Heart right ventricle (tissue), 16 donors: Measurements from ENCODE around the gene ZNF827. TPM values are rescaled to one million over a fixed set of nuclear protein-coding genes. Genes with fewer than 3 reads are reported as not detected.

Experiments used
- ATAC-seq, 8 donors: fragments of 200-7000 bp; cut with Tn5 transposase; one replicate each; pipeline ENCODE4 v1.9.1; 2020; ENCODE audit warnings: mild to moderate bottlenecking in 8 of 8, moderate library complexity in 8 of 8, moderate number of reproducible peaks in 1 of 8
- DNase-seq, 2 donors: peaks; one replicate each; pipeline ENCODE4 v3.0.0-alpha.2; 2020
- H3K27ac ChIP-seq, 10 donors: fragments of 200-600 bp; sonication (generic) in 2 of 10; one replicate each; pipeline versions ENCODE4 v1.5.0 to v1.8.0; 2020 to 2022; ENCODE audit warnings: mild to moderate bottlenecking in 3 of 10
- H3K27me3 ChIP-seq, 7 donors: fragments of 200-600 bp; one replicate each; pipeline ENCODE4 v1.8.0; 2021 to 2022; ENCODE audit warnings: mild to moderate bottlenecking in 2 of 7
- H3K36me3 ChIP-seq, 9 donors: fragments of 200-600 bp; sonication (generic) in 1 of 9; one replicate each; pipeline versions ENCODE4 v1.5.0 to v1.8.0; 2020 to 2022; ENCODE audit warnings: mild to moderate bottlenecking in 2 of 9
- H3K4me1 ChIP-seq, 9 donors: fragments of 200-600 bp; sonication (generic) in 1 of 9; one replicate each; pipeline versions ENCODE4 v1.5.0 to v1.8.0; 2020 to 2022; ENCODE audit warnings: mild to moderate bottlenecking in 4 of 9
- H3K4me3 ChIP-seq, 10 donors: fragments of 200-600 bp; sonication (generic) in 2 of 10; one replicate each; pipeline versions ENCODE4 v1.5.0 to v1.8.0; 2020 to 2022; ENCODE audit warnings: mild to moderate bottlenecking in 7 of 10, moderate library complexity in 2 of 10
- H3K9me3 ChIP-seq, 11 donors: fragments of 200-600 bp in 10 of 11; sonication (generic) in 2 of 11; one replicate each; pipeline versions ENCODE4 v1.5.0 to v1.8.0; 2013 to 2022; ENCODE audit warnings: mild to moderate bottlenecking in 2 of 11, control low read depth in 1 of 11, moderate library complexity in 1 of 11
- WGBS, 2 donors: extraction: QIAGEN DNeasy Blood & Tissue Kit; methylation state at CpG; one replicate each; pipeline ENCODE4 v1.1.7; 2013; ENCODE audit warnings: inconsistent platforms in 1 of 2; 5-methylcytosine and 5-hydroxymethylcytosine counted together
- intact Hi-C, 10 donors: fragments of 100-400 bp; cut with DNase I; formaldehyde crosslinking; loops; one replicate each; pipeline versions ENCODE4 v1.11.1 to v1.14.2; 2022
- polyA plus RNA-seq, 2 donors: library from polyadenylated mRNA; stranded (reverse); fragments of 200-250 nt; gene quantifications; one replicate each; pipeline ENCODE4 v1.2.3, GENCODE V29; 2013
- total RNA-seq, 10 donors: library from RNA; stranded (reverse); fragmentation: NEBNext Ultra II Directional in 3 of 10; extraction: Animal tissue kit (Norgen Biotek cat#: 25700) in 3 of 10; gene quantifications; one replicate each; pipeline versions ENCODE4 v1.2.1 to v1.2.4, GENCODE V29; 2021 to 2023
- TF ChIP-seq, protein P1 (sequence below), 9 donors: fragments of 200-600 bp; sonication (generic) in 2 of 9; IDR thresholded peaks; one replicate each; pipeline versions ENCODE4 v1.5.0 to v1.8.0; 2021 to 2022; ENCODE audit warnings: antibody characterized with exemption in 9 of 9, mild to moderate bottlenecking in 5 of 9, moderate library complexity in 1 of 9
- donor health status: Arrhythmogenic right ventricular cardiomyopathy.
- donor health status: ischemic (EF 13 %, LVEDD 7.1; RV severe dilation, severe dysfunction).
- donor health status: healthy with polysubstance abuse.
- donor health status: DM: no; HTN: yes; CAD: no.
- donor health status: DM: no; HTN: no; CAD: no.
- donor health status: ischemic (EF 25% LVEDD 6.9; RV normal size, moderate dysfunction).
- donor health status: ischemic (EF 25% LVEDD 5.7; RV mildly dilated, moderate dysfunction).
- donor health status: healthy.
- donor health status: DM: yes; HTN: yes; CAD: no.
- donor health status: Ischemic cardiomyopathy.
- donor health status: ischemic (EF 35%, LVEDD 5.7; RV mildly dilated, moderate dysfunction).
- donor health status: nonischemic (EF 11% LVEDD 7.7; RV severe dilation, severe dysfunction).
- donor health status: DM: yes; HTN: yes; CAD: no.
- donor health status: PGD.
- donor health status: ischemic (EF 29% LVEDD 5.4; RV normal size, mild dysfunction).
- donor health status: nonischemic (EF 23%, LVEDD 6.1; RV moderate dilation, normal function).

ZNF827 gene
- total and polyA plus RNA-seq, 12 donors = 3.8 to 33.9 (median 19.3) TPM

GRCh38 chr4:145865274-145865941 lies 73.2 kb downstream of the ZNF827 start:
- Histone ChIP-seq H3K9me3 (no peaks in the 10 kb centered on the region), H3K4me3 (no peak overlapping the region), H3K27ac (no peak overlapping the region), H3K4me1 (peaks cover 0 to 48% (median 11%) of the 10 kb centered on the region in 9 donors), H3K27me3 (no peaks in the 10 kb centered on the region), H3K36me3 (peaks cover 0 to 5% (median 0%) of the 10 kb centered on the region in 9 donors)
- intact Hi-C loops = no loop called here
- no peak for DNase-seq
- 88 to 93% methylated on average over 5 of the region's 5 CpGs for WGBS, 2 donors
- no peak for ATAC-seq
- TF ChIP-seq, protein P1, sequence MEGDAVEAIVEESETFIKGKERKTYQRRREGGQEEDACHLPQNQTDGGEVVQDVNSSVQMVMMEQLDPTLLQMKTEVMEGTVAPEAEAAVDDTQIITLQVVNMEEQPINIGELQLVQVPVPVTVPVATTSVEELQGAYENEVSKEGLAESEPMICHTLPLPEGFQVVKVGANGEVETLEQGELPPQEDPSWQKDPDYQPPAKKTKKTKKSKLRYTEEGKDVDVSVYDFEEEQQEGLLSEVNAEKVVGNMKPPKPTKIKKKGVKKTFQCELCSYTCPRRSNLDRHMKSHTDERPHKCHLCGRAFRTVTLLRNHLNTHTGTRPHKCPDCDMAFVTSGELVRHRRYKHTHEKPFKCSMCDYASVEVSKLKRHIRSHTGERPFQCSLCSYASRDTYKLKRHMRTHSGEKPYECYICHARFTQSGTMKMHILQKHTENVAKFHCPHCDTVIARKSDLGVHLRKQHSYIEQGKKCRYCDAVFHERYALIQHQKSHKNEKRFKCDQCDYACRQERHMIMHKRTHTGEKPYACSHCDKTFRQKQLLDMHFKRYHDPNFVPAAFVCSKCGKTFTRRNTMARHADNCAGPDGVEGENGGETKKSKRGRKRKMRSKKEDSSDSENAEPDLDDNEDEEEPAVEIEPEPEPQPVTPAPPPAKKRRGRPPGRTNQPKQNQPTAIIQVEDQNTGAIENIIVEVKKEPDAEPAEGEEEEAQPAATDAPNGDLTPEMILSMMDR (IDR thresholded peaks at IDR 0.05) = no peak

- TF ChIP-seq, protein P1 (IDR thresholded peaks at IDR 0.05) = no peak
- intact Hi-C loops = no loop called here
- no peak overlapping the region for H3K27ac ChIP-seq
- no peaks in the 10 kb centered on the region for H3K36me3 ChIP-seq
- ATAC-seq = no peak
- H3K4me1 ChIP-seq = peaks cover 0 to 46% (median 9%) of the 10 kb centered on the region in 9 donors
- WGBS, 2 donors = 95 to 97% methylated on average over 2 of the region's 2 CpGs
- DNase-seq = no peak
- H3K27me3 ChIP-seq = no peaks in the 10 kb centered on the region
- no peak overlapping the region for H3K4me3 ChIP-seq
- no peaks in the 10 kb centered on the region for H3K9me3 ChIP-seq
Measured at GRCh38 chr4:145863191-145863590, 75.4 kb downstream of the ZNF827 start.

DNA sequence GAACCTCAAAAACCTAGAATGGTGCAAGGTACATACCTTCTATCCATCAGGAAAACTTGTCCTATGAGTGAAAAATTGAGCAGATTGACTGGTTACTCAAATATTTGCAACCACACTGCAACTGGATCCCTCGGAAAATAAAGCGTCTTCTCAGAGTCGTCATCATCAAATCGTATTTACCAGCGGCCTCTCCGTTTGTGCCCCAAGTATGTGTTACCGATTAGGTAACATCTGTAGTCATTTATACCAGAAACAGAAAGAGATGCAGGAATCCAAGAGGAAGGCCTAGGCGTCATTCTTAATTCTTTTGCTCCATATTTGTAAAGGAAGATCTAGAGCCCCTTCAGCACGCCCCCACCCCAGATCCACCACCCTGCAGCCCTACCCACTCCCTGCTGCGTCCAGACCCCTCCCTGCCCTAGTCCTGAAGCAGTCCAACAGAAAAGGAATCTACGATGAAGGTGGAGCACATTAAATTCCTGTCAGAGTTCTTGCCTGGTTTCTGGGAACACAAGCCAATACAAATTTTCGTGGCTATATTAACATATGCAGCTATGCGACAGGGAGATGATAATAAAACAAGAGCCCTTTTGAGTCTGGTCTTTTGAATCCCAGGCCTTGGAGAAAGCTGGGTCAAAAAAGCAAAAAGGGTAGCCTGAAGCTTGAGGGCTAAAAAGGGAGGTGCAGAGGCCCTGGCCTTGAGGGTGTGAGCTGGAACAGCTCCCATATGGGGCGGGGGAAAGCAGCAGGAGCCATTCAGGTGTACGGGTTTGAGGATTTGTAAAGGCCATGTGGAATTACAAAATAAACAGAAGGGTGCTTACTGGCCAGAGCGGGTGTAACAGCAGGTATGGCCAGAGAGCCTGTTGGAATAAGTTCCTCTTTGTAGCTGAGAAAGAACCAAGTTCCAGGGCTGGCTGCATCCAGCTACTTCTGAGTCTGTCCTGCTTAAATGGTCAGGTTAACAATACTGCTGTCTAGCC lies 77.0 kb downstream of the ZNF827 start:
- H3K36me3 ChIP-seq = no peaks in the 10 kb centered on the region
- 86 to 89% methylated on average over 16 of the region's 16 CpGs for WGBS, 2 donors
- H3K9me3 ChIP-seq = no peaks in the 10 kb centered on the region
- no peak overlapping the region for H3K27ac ChIP-seq
- H3K27me3 ChIP-seq = no peaks in the 10 kb centered on the region
- no peak for DNase-seq
- peaks cover 0 to 33% (median 8%) of the 10 kb centered on the region in 9 donors for H3K4me1 ChIP-seq
- no peak for ATAC-seq
- no peak overlapping the region for H3K4me3 ChIP-seq
- TF ChIP-seq, protein P1 (IDR thresholded peaks at IDR 0.05) = no peak
- intact Hi-C loops = no loop called here

GRCh38 chr4:145860897-145861296 lies 77.7 kb downstream of the ZNF827 start:
- DNase-seq (no peak), ATAC-seq (no peak)
- Histone ChIP-seq H3K4me1 (peaks cover 0 to 28% (median 8%) of the 10 kb centered on the region in 9 donors), H3K27me3 (no peaks in the 10 kb centered on the region), H3K9me3 (no peaks in the 10 kb centered on the region), H3K36me3 (no peaks in the 10 kb centered on the region), H3K27ac (no peak overlapping the region), H3K4me3 (no peak overlapping the region)
- TF ChIP-seq, protein P1 (IDR thresholded peaks at IDR 0.05) = no peak
- WGBS, 2 donors = 95 to 96% methylated on average over 5 of the region's 5 CpGs
- intact Hi-C loops = no loop called here
